GM19467 (cell line): Measurements from ENCODE around the gene CAT.
A peak's percentile ranks its signal among the peaks of the same experiment; 100 is the strongest.

ENCODE experiments used
- ATAC-seq: cut with Tn5 transposase; IDR thresholded peaks from one replicate; pipeline ENCODE4 v1.9.1; 2021; ENCODE audit warnings: mild to moderate bottlenecking, moderate library complexity; ENCODE audit not compliant: unreplicated experiment

CAT gene

GRCh38 chr11:34438529-34439507 is at the start of gene CAT:
Gene CAT, plus strand, starts transcription at chr11:34438934. Its CDS starts 80 bp downstream, at chr11:34439014.
- ATAC-seq = peak; percentile 98

- no peak for ATAC-seq
Observed at GRCh38 chr11:34394771-34395300, 43.9 kb upstream of the CAT start.

GRCh38 chr11:34395916-34396550 is 42.7 kb upstream of the CAT start:
- no peak for ATAC-seq

GRCh38 chr11:34397120-34397519 is 41.6 kb upstream of the CAT start:
- no peak for ATAC-seq

- no peak for ATAC-seq
Observed at GRCh38 chr11:34397811-34398210, 40.9 kb upstream of the CAT start.

- no peak for ATAC-seq
Observed at GRCh38 chr11:34403431-34403830, 35.3 kb upstream of the CAT start.

GRCh38 chr11:34404280-34404679 is 34.5 kb upstream of the CAT start:
- ATAC-seq = no peak

GRCh38 chr11:34405079-34405858 is 33.5 kb upstream of the CAT start:
- ATAC-seq = no peak

- no peak for ATAC-seq
Observed at GRCh38 chr11:34406413-34406812, 32.3 kb upstream of the CAT start.

GRCh38 chr11:34407121-34407813 is 31.5 kb upstream of the CAT start:
- ATAC-seq = no peak

- no peak for ATAC-seq
Observed at GRCh38 chr11:34408580-34409172, 30.1 kb upstream of the CAT start.

GRCh38 chr11:34411111-34411510 is 27.6 kb upstream of the CAT start:
- ATAC-seq = no peak

GRCh38 chr11:34411791-34412190 is 26.9 kb upstream of the CAT start:
- ATAC-seq = no peak

- ATAC-seq = no peak
Observed at GRCh38 chr11:34413263-34413662, 25.5 kb upstream of the CAT start.

GRCh38 chr11:34415538-34415937 is 23.2 kb upstream of the CAT start:
- ATAC-seq = no peak

GRCh38 chr11:34416088-34416487 is 22.6 kb upstream of the CAT start:
- no peak for ATAC-seq

- ATAC-seq = no peak
Observed at GRCh38 chr11:34416766-34417165, 22.0 kb upstream of the CAT start.

- no peak for ATAC-seq
Observed at GRCh38 chr11:34417202-34417601, 21.5 kb upstream of the CAT start.

- no peak for ATAC-seq
Observed at GRCh38 chr11:34419158-34419557, 19.6 kb upstream of the CAT start.

- ATAC-seq = no peak
Observed at GRCh38 chr11:34423300-34423699, 15.4 kb upstream of the CAT start.
